HUDEP-2 (cell line): ENCODE results near the gene NTF3.

ENCODE experiments used
- DNase-seq, 76 experiments: peaks; one replicate each; lab custom pipeline; 2025; ENCODE audit not compliant: unreplicated experiment in 76 of 76; lab: John Stamatoyannopoulos, UW

The NTF3 gene

DNA sequence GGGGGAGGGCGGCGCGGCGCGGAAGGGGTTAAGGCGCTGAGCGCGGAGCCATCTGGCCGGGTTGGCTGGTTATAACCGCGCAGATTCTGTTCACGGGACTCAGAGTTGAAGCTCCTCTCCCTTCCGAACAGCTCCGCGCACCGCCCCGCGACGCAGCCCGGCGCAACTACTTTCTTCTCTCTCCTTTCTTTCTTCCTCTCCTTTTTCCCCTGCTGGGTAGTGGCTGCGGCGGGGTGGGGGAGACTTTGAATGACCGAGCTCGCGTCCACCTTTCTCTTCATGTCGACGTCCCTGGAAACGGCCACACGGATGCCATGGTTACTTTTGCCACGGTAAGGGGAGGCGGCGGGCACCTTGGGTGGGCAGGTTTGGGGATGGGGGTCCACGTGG, at the start of gene NTF3:
NTF3 (plus strand) TSS at position 98 of the 390 bp plus-strand sequence; CDS start at position 315, 217 bp downstream.
- no peak for DNase-seq

DNA sequence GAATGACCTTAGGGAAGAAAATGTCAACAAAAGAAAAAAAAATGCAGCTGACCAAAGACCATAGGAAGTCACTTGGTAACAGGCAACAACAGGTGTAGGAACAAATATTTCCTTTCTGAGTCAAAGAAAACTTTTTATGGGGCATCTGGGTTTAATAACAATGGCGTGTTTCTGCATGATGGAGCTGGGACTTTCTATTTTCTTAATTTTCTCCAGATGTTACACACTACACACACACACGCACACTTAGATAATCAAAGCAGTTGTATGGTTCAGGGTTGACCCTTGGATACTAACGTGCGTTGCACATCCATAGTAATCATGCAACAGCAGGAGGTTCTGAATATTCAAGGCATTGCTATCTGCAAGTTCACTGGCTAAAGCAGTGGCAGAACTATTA, 47.9 kb upstream of the NTF3 start:
- no peak for DNase-seq

DNA sequence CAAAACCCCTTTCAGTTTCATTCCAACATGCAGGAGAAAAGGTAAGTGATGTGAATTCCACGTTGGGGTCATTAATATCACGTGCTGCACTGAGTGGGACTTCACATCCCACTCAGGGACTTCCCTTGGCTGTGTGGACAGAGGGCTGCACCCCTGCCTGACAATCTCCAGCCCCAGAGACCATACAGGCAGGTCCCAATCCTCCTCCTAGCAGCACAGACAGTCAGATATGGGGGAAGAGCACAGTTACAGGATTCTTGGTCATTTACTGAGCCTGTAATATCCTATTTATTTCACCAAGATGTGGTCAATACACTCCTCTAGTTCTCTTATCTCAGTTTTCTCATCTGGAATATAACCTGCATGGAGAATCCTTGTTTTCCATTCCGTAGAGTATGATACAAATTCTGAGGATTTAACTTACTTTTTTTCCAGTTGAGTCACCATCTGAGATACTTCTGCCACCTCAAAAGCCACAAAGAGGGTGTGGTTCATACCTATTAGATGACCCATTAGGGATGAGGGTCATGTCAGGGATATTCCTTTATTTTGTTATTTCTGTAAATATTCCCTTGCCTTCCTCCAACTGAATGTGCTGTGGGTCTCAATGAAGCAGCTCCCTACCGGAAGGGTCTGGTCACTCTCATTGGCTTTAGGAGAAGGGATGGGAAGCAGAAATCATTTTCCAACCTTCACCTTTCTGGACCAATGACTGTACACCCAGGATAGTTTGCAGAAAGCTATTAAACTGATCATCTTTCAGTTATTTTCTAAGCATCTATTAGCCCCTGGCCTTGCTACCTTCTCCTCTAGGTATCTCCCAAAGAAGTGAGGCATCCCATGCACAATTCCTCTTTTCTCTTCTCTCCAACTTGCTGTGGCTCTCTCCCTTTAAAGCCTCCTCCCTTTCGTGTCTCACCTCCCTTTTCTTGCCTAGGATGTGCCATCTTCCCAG, 43.0 kb upstream of the NTF3 start:
- no peak for DNase-seq

DNA sequence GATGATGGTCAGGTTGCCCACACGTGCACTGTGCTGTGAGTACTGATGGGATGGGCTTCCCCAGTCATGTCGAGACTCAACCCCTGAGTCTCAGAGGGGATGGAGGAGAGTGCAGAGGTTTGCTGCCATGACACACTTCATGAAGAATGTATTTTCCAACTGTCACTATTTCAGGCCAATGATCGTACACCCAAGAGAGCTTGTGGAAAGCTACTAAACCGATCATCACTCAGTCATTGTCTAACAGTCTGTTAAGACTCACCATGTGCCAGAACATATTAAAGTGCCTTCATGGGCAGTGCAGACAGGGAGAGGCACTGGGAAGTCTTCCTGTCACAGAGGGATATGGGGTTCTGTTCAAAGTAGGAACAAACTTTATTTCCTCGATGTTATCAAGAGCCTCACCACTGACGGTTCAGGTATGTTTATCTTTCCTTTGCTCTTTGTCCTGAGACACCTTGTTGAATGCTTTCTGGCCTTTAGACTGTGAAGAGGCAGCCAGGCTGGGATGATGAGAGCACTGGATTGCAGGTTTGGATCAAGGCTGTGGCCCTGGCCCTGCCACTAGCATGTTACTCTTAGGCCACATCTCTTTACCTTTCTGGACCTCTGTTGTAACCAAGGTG, 41.6 kb upstream of the NTF3 start:
- DNase-seq, result no peak

DNA sequence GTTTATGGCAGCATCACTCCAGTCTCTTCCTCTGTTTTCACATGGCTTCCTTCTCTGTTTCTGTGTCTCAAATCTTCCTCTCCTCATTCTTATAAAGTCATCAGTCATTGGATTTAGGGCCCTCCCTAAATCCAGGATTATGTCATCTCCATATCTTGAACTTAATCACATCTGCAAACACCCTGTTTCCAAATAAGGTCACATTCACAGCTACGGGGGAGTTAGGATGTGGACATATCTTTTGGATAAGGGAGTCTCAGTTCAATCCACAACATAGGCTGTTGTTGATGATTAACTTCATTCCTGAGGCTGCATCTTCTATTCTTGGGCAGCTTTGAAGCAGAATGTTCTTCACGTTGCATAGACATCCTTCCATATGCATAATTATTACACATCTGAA, 40.3 kb upstream of the NTF3 start:
- no peak for DNase-seq

DNA sequence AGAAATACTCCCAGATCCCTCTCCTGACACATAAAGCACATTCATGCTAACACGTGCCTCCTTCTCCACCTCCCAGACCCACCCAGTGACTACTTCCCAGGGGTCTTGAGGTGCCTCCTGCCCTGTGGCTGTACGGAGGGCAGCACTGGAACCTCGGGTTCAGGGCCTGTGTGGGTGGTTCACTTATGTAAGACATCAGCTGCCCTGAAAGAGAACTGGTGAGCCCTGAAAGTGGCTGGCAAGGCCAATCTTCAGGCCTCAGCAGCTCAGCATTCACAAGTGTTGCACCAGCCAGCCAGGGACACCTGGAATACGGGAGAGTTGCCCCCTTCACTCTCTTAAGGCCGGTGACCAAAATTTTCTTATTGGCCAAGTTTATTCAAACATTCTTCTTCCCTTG, 38.9 kb upstream of the NTF3 start:
- no peak for DNase-seq

DNA sequence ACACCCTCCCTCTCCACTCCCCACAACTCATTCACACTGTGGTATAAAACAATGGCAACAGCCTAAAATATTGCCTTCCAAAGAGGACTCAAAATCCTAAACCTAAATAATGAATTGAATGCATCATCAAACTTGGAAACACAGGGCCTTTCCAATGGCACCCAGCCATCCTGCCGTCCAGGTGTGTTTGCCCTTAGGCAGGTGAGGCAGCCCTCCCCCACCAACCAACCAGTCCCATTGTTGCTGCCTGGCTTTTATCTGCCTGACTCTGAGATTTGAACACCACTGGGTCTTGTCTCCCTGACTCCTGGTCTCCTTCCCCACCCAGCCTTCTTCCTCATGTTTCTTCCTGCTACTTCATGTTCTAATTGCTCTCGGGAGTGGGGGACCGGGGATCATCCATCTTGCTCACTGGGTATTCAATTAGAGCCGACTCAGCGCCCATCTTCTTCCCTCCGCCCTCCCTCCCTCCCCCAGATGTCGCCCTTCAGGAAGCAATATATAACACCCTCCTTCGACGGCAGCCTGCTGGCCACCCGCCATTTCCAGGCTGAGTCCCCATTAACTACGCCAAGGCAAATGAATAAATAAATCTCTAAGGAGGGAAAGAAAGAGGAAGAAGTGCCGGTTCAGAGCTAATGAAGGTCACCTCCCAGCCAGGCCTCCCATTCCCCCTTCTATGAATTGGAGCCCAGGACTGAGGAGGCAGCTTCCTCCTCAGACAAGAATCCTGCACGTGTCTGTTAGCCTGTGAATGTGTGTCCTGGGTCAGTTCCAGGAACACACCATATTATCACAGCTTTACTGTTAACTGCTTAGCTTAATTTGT, 36.3 kb upstream of the NTF3 start:
- DNase-seq, result no peak

DNA sequence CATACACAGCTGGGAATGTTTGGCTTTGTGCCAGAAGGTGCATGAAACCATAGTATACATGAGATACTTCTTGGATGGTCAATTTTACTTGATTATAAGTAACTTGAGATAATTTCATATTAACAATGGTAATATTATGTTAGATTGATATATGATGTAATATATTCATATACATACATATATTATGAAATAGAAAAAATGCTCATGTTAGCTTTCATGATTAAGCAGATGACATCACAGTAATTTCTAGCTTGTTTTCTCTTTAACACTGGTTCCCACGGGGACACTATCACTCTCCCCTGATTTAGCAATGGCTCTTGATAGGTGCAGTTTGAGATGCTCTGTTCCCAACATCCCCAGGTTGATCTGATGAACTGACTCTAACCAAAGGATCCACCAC, 35.4 kb upstream of the NTF3 start:
- no peak for DNase-seq

DNA sequence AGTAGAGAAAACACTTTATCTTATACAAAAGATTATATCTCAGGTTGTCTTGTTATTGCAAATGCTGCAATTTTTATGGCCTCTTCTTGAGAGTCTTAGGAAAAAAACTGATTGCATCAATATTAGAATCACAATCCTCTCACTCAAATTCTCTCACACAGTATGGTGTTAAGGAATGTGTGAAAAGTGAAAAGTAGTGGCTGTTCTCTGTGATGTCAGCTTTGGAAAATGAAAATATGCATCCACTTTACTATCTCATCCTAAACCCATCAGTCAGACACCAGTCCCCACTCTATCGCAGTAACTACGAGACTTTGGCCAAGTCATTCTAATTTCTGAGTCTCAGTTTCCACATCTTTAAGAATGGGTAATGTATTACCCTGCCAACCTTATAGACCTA, 32.6 kb upstream of the NTF3 start:
- no peak for DNase-seq

DNA sequence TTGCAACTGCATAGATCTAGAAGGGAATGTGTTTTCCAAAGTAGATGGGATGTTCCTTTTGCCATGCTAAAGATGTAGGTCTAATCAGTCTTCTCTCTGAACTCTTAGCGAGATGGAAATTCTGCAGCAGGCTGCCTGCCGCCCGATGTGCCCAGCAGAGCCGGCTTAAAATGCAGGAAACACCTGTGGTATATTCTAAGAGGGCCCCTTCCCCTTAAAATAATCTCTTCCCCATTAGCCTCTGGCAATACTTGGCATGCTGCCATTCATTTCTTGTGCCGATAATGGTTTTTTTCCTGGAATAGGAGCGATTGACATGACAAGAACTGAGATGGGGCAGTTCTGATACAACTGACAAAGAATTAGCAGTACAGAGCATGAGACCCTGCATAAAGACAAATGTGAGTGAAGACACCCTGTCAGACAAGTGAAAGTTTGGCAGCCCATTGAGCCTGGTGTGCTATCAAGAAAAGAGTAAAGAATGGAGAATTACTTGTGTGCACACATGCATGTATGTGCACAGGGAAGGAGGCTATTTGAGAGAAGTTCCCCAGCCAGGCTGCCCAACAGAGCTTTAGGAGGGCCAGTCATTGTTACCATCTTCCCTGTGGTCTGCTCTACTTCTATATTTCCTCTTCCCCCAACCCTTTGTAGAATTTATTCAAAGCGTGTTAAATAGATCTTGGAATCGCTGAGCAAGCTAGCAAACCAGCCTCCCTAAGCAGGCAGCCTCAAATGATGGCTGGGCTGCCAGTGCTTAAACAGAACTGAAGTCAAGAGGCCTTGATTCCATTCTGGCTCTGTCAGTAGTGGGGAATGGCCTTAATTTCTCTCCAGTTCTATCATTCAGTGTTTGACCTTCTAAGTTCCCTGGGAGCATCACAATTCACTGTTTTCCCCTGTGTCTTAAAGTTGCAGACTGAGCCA, 29.6 kb upstream of the NTF3 start:
- no peak for DNase-seq

DNA sequence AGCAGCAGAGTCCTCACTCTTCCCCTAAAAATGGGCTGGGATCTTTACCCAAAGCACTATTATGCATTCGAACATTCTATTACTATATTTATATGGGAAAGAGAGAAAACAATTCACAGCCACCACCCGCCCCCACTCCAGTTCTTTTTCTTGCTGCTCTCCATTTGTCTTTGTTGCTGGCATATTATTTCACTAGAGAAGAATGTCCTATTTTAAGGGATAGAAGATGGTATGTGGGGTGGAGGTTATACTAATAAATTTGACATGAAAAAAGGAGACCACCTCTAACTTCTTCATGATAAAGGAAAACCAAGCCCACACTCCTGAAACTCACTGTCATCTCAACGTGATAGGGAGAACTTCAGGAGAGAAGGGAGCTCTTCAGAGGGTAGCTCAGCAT, 28.5 kb upstream of the NTF3 start:
- DNase-seq, result no peak

DNA sequence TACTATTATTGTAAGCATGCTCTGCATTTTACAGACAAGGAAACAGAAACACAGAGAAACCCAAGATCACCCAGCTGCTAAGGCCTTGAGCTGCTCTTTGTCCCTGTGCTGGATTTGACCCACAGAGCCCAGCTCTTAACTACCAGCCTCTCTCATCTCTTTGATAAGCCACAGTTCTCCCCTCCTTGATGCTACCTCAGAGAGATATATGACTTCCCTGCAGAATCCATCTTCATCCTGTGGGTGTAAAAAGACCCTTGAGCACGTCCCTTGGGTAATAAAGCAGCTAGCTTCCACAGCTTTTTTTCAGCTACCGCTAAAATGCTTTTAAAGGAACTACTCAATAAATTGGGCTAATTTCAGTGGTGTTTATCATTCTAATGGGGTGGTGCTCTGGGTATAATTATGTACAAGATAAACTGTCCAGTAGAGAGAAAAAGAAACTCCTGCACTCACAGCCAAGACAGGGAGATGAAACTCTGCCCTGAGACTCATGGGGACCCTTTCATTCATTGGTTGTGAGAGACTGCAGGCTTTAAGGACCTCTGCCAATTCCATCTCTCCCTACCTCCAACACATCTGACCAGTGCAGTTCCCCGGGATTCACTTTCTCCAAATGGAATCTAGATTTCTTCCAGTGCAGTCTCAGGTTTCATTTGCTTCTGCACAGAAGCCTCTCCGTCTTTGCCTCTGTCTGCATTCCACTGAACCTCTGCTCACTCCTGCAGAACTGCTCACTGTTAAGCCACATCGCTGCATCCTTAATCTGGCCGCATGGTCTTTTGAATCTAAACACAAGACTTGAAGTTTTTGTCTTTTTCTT, 24.7 kb upstream of the NTF3 start:
- no peak for DNase-seq

DNA sequence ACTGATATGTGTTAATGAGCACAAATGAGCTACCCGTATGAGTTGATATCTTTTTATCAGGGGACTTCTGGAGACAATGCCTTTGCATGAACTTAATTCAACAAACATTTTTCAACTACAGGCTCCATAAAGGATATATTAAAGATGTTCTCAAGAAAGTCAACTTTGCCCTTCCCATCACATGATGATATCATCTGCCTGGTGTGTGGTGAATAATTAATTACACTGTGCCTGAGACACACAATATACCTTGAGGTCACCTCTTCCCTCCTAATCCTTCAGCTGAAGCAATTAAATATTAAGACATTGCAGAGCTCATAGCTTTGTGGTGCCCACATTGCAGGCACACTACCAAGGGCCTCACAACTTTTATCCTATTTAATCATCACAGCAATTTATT, 22.3 kb upstream of the NTF3 start:
- DNase-seq, result no peak

DNA sequence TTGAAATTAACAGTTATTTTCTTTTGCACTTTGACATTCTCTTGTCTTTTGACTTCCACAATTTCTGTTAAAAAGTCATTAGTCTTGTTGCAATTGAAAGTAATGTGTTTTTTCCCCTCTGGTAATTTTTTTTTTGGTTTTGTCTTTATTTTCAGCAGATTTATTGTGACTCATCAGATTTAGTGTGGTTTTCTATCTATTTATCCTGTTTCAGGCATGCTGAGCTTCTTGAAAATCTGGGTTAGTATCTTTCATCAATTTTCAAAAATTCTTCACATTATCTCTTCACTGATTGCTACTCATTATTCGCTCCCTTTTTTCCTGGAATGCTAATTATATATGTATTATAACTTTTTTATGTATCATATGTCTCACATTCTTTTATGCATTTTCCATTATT, 15.3 kb upstream of the NTF3 start:
- no peak for DNase-seq

DNA sequence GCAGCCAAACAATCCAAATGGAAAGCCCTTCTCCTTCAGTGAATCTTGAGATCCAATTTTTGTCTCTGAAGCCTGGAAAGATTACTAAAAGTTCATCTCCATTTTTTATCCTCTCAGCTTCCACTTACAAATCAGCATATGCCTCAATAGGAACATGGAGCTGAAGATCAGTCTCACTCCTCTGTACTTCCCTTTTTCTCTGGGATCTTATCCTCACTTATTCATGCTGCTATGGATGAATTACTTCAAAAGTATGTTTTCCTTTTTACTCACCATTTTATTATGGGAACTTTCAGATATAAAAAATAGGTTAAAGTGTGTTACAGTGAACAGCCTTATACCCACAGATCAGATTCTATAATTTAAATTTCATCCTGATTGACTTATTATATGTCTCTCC, 14.4 kb upstream of the NTF3 start:
- no peak for DNase-seq

DNA sequence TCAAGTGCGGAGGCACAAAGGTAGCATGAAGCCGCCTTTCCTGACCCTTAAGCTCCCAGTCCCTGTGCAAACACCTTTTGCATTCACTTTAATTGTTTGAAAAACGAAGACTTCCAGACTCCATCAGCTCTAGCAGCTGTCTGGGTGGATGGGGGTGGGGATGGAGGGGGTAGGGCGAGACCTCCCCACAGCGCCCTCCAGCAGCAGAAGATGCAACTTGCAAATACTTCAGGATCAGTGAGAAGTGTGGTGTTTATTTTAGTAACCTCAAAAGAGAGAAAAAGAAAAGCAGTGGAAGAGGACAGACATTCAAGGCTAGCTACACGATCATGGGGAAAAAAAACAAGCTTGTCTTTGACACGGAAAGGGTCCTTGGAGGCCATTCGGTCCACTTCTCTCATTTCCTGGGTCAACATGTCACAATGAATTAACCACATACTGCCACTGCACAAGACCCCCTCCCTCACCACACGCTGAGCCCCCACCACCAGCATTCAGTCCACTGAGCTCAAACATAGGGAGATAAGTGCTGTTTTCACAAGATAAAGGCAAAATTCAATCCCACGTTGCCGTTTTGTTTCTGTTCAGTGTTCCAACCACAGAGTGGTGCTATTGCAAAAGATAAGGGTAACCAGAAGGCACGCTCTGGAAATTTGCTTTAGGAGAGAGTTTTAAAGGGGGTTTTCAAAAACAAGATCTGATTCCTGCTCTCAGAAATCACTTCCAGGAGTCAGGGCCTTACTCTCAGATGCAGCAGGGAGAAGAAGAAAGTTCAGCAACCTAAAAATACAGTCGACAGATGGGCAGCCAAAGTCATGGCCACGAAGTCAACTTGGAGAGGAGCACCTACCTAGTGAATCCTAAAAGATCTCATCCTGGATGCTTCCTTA, 3.3 kb upstream of the NTF3 start:
- peak in 7 of 76 experiments; percentile 1 to 22 (median 5) for DNase-seq

DNA sequence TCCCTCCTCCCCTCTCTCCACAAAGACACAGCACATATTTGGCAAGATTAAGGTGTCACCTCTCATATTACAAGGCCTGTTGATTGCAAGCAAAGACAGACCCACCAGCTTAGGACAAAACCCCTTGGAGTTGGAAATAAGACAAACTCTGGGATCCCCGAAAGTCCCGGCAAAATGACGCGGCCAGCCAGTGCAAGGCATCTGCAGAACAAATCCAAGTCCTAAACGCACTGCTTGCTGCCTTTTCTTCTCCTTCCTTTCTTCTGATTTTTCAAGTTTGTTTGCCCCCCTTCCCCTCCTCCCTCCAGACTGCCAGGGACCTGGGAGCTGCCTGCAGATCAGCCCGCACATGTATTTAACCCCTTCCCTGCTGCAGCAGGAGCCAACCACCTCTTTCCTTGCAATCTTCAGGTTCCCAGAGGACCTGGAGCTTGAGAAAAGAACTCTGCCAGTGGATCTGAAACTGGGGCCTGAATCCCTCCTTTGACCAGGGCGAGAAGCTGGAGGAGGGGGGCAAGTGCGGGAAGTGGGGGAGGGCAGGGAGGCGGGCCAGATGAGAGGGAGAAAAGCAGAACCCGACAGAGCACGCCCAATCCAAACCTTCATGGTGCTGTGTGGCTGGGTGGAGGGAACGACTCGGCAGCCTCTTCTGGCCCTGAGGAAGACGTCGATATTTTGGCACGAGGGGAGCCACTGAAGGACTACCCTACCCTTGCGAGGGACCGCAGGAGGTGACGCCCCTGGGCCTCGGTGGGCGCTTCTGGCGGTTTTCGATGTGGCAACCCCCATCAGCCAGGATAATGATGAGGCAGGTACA, 2.0 kb upstream of the NTF3 start:
- no peak for DNase-seq
